Renal cortex interstitium (tissue), 11 donors: ENCODE results near the gene CDC34. TPM values are rescaled to one million over a fixed set of nuclear protein-coding genes. Genes with fewer than 3 reads are reported as not detected.

ENCODE experiments used
- DNase-seq, 11 donors: peaks; one replicate each; pipeline ENCODE4 v3.0.0-alpha.2; 2013; ENCODE audit warnings: low read depth in 9 of 11, low spot score in 4 of 11; ENCODE audit errors: extremely low read depth in 1 of 11
- polyA plus RNA-seq, 3 donors: library from polyadenylated mRNA; unstranded; fragments of 120-200 nt; gene quantifications; one replicate each; pipeline ENCODE4 v1.2.1, GENCODE V29; 2013; ENCODE audit not compliant: insufficient read length in 3 of 3

Gene CDC34
- polyA plus RNA-seq, 3 donors = 48.3 to 75.3 (median 61.7) TPM

DNA sequence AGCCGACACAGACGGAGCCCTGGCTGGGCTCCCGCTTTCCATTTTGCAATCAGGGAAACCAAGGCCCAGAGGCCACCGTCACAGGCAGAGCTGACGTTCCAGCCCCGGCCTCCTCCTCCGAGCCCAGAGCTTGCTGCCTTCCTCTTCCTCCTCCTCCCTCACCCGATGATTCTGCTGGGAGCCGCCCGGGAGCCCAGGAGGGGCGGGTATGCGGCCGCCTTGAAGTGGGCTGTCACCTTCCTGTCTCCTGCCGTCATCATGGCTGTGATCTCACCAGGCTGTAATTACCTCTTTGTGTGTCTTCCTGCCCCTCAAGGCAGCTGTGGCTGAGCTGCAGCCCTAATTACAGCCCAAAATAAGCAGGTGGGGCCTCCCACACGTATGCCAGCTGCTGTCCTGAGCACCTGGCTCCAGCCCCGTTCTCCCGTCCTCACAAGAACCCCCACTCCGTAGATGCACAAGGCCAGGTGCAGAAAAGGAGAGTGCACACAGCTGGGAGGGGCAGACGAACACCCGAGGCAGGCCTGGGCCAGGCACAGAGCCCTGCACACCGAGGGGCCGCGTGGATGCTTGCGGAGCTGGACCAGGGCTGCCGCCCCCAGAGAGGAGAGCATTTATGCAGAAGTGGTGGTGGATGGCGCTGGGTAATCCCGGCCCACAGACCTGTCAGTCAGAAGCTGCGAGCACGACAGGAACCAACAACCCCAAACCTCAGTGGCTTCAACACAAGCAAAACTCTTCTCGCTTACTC, 20.3 kb upstream of the CDC34 start:
- DNase-seq = no peak

DNA sequence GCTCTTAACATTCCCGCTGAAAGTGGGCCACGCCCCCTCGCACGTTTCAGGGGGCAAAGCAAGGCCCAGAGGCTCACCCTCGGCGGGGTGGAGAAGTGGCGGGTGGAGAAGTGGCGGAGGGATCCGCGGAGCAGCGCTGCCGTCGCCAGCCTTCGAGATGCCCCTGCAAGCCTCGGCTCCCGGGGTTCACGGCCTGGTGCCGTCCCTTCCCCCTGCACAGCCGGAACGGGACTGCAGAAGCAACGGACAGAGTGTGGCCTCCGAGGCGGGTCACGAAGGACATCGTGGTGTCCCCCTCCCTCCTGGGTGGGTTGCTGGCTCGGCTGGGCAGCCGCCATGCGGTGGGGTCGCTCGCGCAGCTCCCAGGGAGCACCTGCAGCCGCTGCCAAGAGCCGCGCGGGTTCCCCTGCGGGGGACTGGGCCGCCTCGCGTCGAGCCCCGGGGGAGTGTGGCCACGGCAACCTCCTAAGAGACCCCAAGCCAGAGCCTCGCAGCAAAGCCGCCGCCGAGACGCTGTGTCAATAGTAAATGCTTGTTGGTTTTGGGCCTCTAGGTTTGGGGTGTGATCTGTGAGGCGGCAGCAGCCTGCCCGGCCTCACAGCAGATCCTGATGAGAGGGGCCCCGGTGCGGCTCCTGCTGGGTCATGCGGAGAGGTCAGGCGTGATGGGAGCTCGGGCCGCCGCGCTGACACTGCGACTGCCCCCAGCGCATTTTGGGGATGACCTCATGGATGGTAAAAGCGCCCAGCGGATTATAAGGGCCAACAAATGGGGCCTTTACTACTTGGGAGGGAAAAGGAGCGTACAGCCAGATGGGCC, 18.8 kb upstream of the CDC34 start:
- DNase-seq = no peak

- no peak for DNase-seq
These were observed 18.0 kb upstream of the CDC34 start for GRCh38 chr19:513368-514165.

DNA sequence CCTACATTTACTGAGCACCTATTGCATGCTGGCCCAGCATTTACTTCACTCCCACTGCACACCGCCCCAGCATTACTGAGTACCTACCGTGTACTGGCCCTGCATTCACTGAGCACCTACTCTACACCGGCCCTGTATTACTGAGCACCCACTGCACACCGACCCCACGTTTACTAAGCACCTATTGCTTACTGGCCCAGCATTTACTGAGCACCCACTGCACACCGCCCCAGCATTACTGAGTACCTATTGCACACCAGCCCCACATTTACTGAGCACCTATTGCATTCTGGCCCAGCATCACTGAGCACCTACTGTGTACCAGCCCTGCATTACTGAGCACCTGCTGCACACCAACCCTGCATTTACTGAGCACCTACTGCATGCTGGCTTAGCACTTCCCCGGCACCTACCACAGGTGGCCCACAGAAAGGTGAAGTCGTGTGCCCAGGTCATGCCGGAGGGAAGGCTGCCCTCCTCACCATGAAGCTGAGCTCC, 17.3 kb upstream of the CDC34 start:
- no peak for DNase-seq

GRCh38 chr19:517721-518597, 13.6 kb upstream of the CDC34 start:
- DNase-seq = peak in 9 of 11 donors; percentile 75 to 90 (median 84)

GRCh38 chr19:518598-519231, 12.8 kb upstream of the CDC34 start:
- DNase-seq = peak in 1 of 11 donors; percentile 50

- DNase-seq = no peak
These were observed 12.1 kb upstream of the CDC34 start for GRCh38 chr19:519449-519865.

- DNase-seq = no peak
These were observed 8.8 kb upstream of the CDC34 start for GRCh38 chr19:522726-523125.

DNA sequence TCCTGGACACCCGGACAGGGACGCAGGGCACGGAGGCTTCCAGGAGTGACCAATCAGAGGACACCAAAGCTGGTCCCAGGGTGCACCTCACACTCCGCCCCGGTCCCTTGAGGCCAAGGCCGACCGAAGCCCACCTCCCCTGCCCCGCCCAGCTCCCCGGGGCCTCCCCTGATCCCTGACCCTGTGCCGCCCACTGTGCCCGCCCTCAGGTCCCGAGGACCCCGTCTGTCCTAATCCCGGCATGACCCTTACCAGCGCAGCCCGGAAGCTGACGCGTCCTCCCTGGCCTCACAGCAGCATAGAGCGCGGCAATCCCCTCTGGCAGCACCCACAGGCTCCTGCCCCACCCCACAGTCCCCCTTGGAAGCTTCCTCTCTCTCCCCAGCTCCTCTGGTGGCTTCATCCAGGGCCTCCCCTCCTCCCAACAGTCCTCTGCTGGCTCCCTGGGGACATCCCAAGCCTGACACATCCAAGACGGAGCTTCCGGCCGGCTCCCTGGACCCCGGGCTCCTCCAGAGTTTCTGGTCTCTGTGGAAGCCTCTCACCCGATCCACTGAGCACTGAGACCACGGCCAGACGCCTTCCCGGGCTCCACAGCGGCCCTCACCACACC, 7.4 kb upstream of the CDC34 start:
- no peak for DNase-seq

DNA sequence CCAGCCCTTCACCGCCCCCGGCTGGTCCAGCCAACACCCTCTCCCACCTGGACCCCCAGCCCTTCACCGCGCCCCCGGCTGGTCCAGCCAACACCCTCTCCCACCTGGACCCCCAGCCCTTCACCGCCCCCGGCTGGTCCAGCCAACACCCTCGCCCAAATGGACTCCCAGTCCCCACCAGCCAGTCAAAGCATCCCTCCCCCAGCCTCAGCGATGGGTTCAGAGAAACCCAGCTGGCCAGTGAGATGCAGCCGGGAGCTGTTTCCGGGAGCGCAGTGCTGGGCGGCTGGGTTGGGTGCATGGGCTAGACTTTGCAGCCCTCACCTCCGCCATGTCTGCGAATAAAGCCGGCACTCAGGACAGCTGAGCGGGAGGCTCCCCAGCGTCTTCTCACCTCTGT, 6.5 kb upstream of the CDC34 start:
- DNase-seq = no peak

DNA sequence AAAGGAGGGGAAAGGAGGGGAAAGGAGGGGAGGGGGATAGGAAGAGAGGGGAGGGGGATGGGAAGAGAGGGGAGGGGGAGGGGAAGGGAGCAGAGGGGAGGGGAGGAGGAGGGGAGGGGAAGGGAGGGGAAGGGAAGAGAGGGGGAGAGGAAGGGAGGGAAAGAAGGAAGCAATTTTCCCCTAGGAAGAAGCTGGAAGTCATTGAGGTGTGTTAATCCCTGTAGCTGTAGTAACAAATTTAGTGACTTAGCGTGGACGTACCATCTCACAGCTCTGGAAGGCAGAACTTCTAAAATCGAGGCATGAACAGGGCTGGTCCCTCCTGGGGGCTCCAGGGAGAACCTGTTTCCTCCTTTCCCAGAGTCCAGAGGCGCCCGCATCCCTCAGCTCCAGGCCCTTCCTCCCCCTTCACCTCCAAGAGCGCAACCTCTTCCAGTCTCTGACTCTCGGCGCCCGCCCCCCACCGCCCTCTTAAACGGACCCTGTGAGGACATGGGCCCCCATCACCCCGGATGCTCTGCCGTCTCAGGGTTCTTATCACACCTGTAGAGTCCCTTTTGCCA, 5.6 kb upstream of the CDC34 start:
- DNase-seq = no peak

DNA sequence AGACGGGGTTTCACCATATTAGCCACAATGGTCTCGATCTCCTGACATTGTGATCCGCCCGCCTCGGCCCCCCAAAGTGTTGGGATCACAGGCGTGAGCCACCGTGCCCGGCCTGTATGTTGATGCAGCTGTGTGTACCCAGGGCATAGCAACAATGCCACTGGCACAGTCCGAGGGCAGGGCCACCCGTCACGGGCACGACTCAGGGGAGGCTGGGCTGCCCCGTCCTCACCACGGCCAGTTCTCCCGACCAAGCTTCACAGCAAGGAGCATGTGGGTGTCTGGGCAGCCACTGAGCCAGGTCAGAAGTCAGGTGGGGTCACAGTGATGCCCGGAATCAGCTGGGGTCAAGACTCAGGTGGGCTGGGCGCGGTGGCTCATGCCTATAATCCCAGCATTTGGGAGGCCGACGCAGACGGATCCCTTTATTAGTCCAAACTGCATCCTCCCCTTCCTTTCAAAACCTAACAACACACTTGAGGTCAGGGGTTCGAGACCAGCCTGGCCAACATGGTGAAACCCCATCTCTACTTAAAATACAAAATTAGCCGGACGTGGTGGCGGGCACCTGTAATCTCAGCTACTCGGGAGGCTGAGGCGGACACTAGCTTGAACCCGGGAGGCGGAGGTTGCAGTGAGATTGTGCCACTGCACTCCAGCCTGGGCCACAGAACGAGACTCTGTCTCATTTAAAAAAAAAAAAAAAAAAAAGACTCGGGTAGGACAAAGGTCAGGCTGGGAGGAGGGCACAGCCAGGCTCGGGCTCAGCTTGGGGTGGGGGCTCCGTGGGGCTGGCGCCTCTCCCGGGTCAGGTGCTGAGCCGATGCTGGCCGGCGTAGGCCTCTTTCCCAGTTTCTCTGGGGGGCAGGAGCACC, 1.2 kb upstream of the CDC34 start:
- no peak for DNase-seq

- DNase-seq = peak in 7 of 11 donors; percentile 72 to 84 (median 83)
These were observed 379 bp upstream of the CDC34 start for GRCh38 chr19:531009-531752.

DNA sequence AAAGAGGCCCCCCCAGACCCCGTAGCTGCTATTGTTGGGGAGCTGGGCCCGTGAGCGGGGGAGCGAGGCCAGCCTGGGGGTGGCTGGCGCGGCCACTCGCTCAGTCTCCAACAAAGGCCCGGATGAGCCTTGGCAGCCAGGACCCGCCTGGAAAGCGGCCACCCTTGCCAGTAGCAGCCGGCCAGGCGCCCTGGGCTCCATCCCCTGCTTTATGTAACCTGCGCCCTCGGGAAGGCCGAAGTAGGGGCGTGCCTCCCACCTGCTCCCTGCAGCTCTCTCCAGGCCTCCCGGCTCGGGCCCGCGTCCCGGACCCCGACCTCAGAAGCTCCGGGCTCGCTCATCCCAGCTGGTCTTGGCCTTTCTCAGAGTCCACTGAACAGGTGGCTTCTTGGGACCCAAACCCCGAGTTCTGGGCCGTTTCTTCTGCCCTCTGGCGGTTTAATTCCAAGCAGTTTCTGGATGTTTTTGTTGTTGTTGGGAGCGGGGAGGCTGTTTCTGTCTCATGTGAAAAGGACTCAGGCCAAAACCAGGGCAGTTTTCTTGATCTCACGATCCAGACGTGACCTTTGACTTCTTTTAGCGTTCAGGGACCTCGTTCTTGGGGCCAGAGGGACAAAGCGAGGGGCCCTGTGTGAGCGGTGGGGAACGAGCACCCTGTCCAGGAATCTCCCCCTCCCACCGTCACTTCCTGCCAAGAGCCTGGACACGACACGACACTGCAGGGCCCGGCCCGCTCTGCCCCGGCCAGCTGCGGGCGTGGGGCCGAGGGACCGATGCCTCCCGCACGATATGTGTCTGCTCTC, 1.2 kb downstream of the CDC34 start:
- DNase-seq = peak in 2 of 11 donors; percentile 72 to 78
